Keratinocyte (primary cell): ENCODE data around the gene OLFML2B. TPM values are rescaled to one million over a fixed set of nuclear protein-coding genes. Genes with fewer than 3 reads are reported as not detected.

ENCODE experiments used
- DNase-seq: peaks from one replicate; pipeline ENCODE4 v3.0.0-alpha.2; 2011; ENCODE audit warnings: low read depth, missing footprints, low spot score
- FAIRE-seq: peaks from 2 replicates; lab custom pipeline; 2011; peaks lifted over from hg19 to GRCh38; lab: Jason Lieb, UNC
- H2AFZ ChIP-seq: 2 replicates; pipeline ENCODE4 v1.6.0; 2012; ENCODE audit warnings: low read length, control low read depth, inconsistent platforms; ENCODE audit not compliant: control insufficient read depth
- H3K27ac ChIP-seq: 2 replicates; pipeline ENCODE4 v1.5.1; 2011; ENCODE audit warnings: low read length; ENCODE audit not compliant: control insufficient read depth, insufficient read depth
- H3K27me3 ChIP-seq: 3 replicates; pipeline ENCODE4 v1.6.0; 2011; ENCODE audit warnings: low read length; ENCODE audit not compliant: control insufficient read depth, insufficient read depth; ENCODE audit errors: extremely low read depth
- H3K36me3 ChIP-seq, 2 experiments: 2 replicates in 1 of 2; 3 replicates in 1 of 2; pipeline ENCODE4 v1.5.1; 2011; ENCODE audit warnings: low read length in 2 of 2, mild to moderate bottlenecking in 1 of 2; ENCODE audit not compliant: control insufficient read depth in 2 of 2, insufficient read depth in 2 of 2; ENCODE audit errors: extremely low read depth in 1 of 2
- H3K4me1 ChIP-seq: 3 replicates; pipeline ENCODE4 v1.5.1; 2011; ENCODE audit warnings: low read length; ENCODE audit not compliant: control insufficient read depth, insufficient read depth; ENCODE audit errors: extremely low read depth
- H3K4me2 ChIP-seq: 3 replicates; pipeline ENCODE4 v1.6.0; 2011; ENCODE audit warnings: low read depth, low read length; ENCODE audit not compliant: control insufficient read depth, insufficient read depth; ENCODE audit errors: extremely low read depth
- H3K4me3 ChIP-seq, 3 experiments: fragments of 200-600 bp in 1 of 3; sonication (generic) in 1 of 3; 2 replicates in 2 of 3; 3 replicates in 1 of 3; pipeline ENCODE4 v1.5.1; 2011 to 2016; ENCODE audit warnings: low read length in 3 of 3, mild to moderate bottlenecking in 3 of 3, control low read depth in 2 of 3, inconsistent platforms in 1 of 3, low read depth in 1 of 3, mixed read lengths in 1 of 3, mixed run types in 1 of 3, moderate library complexity in 1 of 3; ENCODE audit not compliant: control insufficient read depth in 2 of 3, insufficient read depth in 2 of 3; ENCODE audit errors: extremely low read depth in 1 of 3
- H3K79me2 ChIP-seq: 2 replicates; pipeline ENCODE4 v1.6.0; 2012; ENCODE audit warnings: low read length; ENCODE audit not compliant: control insufficient read depth, insufficient read depth
- H3K9ac ChIP-seq: 3 replicates; pipeline ENCODE4 v1.6.0; 2011; ENCODE audit warnings: low read length; ENCODE audit not compliant: control insufficient read depth, insufficient read depth; ENCODE audit errors: extremely low read depth
- H3K9me1 ChIP-seq: 3 replicates; pipeline ENCODE4 v1.6.0; 2011; ENCODE audit warnings: low read length; ENCODE audit not compliant: control insufficient read depth, insufficient read depth; ENCODE audit errors: extremely low read depth
- H3K9me3 ChIP-seq: 2 replicates; pipeline ENCODE4 v1.5.1; 2012; ENCODE audit warnings: low read depth, low read length; ENCODE audit not compliant: control insufficient read depth
- H4K20me1 ChIP-seq: 3 replicates; pipeline ENCODE4 v1.6.0; 2011; ENCODE audit warnings: low read length; ENCODE audit not compliant: control insufficient read depth, insufficient read depth; ENCODE audit errors: extremely low read depth
- EZH2 ChIP-seq: IDR thresholded peaks from one replicate; pipeline ENCODE4 v1.6.1; 2012; ENCODE audit warnings: inconsistent platforms, mild to moderate bottlenecking, low read length, moderate library complexity
- dilution Hi-C: fragments of 300-500 bp; cut with MboI; formaldehyde crosslinking; loops from one replicate; pipeline ENCODE4 v1.7.0; 2020; ENCODE audit warnings: low sequenced_read_pairs; ENCODE audit not compliant: extremely low pct_ligation_motif_present
- polyA plus RNA-seq, 5 experiments: library from polyadenylated mRNA; depleted of rRNA in 3 of 5; stranded (reverse) in 3 of 5; stranded (forward) in 1 of 5; unstranded in 1 of 5; fragments of >200 nt; gene quantifications; 1 replicate in 1 of 5; 2 replicates in 3 of 5; 3 replicates in 1 of 5; pipeline versions ENCODE4 v1.2.1 to v1.2.3, GENCODE V29; 2011 to 2012; ENCODE audit warnings: missing spikeins in 2 of 5, low read depth in 1 of 5, low replicate concordance in 1 of 5
- TF ChIP-seq, protein P1 (sequence below), 3 experiments: IDR thresholded peaks in 1 of 3; conservative IDR thresholded peaks in 1 of 3; optimal IDR thresholded peaks in 1 of 3; 2 replicates in 2 of 3; 3 replicates in 1 of 3; pipeline versions ENCODE3 to v1.5.1; 2011; ENCODE audit warnings: low read length in 3 of 3, mild to moderate bottlenecking in 3 of 3, moderate library complexity in 2 of 3, control low read depth in 1 of 3, inconsistent platforms in 1 of 3; ENCODE audit not compliant: insufficient read depth in 2 of 3; ENCODE audit errors: extremely low read depth in 1 of 3

OLFML2B gene
- polyA plus RNA-seq, 1 donor (not counting 4 experiments of a cell fraction or from before 2014, with no cell fraction given), result not detected

DNA sequence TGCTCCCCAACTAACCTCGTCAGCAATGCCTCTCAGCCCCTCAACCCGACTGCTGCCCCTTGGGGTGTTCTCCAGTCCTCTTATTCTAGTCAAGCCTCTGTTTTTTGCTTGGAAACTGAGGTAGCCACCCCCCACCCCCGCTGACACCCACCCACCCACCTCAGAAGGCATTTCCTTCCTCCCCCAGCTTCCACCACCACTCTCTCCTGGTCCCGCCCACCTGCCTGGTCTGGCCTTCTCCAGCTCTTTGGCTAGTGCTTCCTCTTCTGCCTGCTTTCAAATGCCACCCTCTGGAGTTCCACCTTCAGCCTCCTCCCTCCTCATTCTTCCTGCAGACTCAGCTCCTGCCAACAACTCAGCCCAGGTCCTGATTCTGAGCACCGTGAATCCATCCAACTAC, 35.3 kb downstream of the OLFML2B start:
- Histone ChIP-seq H4K20me1 (no peaks in the 10 kb centered on the region), H3K79me2 (no peaks in the 10 kb centered on the region), H3K9me1 (no peaks in the 10 kb centered on the region), H3K4me1 (no peaks in the 10 kb centered on the region), H3K36me3 (no peaks in the 10 kb centered on the region), H3K27me3 (peaks cover 12% of the 10 kb centered on the region), H2AFZ (no peak overlapping the region), H3K9ac (no peak overlapping the region), H3K4me2 (no peak overlapping the region), H3K27ac (no peak overlapping the region), H3K4me3 (no peak overlapping the region), H3K9me3 (no peaks in the 10 kb centered on the region)
- dilution Hi-C loops, result no loop called here
- TF ChIP-seq EZH2, result no peak
- TF ChIP-seq, protein P1, sequence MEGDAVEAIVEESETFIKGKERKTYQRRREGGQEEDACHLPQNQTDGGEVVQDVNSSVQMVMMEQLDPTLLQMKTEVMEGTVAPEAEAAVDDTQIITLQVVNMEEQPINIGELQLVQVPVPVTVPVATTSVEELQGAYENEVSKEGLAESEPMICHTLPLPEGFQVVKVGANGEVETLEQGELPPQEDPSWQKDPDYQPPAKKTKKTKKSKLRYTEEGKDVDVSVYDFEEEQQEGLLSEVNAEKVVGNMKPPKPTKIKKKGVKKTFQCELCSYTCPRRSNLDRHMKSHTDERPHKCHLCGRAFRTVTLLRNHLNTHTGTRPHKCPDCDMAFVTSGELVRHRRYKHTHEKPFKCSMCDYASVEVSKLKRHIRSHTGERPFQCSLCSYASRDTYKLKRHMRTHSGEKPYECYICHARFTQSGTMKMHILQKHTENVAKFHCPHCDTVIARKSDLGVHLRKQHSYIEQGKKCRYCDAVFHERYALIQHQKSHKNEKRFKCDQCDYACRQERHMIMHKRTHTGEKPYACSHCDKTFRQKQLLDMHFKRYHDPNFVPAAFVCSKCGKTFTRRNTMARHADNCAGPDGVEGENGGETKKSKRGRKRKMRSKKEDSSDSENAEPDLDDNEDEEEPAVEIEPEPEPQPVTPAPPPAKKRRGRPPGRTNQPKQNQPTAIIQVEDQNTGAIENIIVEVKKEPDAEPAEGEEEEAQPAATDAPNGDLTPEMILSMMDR (optimal IDR thresholded peaks at IDR 0.05 in 1 of 3, IDR thresholded peaks at IDR 0.05 in 1 of 3, conservative IDR thresholded peaks at IDR 0.05 in 1 of 3; ENCODE audit: extremely low read depth in 1 of 3, insufficient read depth in 2 of 3, low read length in 3 of 3), result no peak
- DNase-seq (no peak), FAIRE-seq (no peak)

DNA sequence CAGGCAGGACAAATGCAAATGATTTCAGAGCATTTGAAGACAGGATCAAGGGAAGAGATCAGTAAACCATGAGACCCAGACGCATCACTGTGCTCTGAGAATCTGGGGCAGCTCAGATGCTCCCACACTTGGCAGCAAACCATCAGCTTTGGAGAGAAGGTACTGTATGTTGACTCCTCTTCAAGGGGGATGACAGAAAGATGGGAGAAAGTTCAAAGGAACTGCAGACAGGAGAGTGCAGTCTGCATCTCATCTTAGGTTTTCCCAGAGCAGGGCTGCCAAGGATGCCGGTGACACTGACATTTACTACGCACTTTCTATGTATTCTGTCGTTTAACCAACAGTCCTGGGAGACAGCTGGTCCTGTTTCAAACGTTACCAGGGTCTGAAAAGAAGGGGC, 35.8 kb downstream of the OLFML2B start:
- FAIRE-seq (no peak), DNase-seq (no peak)
- H3K4me1 ChIP-seq, result no peaks in the 10 kb centered on the region
- H3K27me3 ChIP-seq, result peaks cover 8% of the 10 kb centered on the region
- no peak overlapping the region for H3K9ac ChIP-seq
- no peak overlapping the region for H3K4me2 ChIP-seq
- no peaks in the 10 kb centered on the region for H3K9me1 ChIP-seq
- TF ChIP-seq EZH2, result no peak
- TF ChIP-seq, protein P1 (optimal IDR thresholded peaks at IDR 0.05 in 1 of 3, IDR thresholded peaks at IDR 0.05 in 1 of 3, conservative IDR thresholded peaks at IDR 0.05 in 1 of 3; ENCODE audit: extremely low read depth in 1 of 3, insufficient read depth in 2 of 3, low read length in 3 of 3), result no peak
- no peaks in the 10 kb centered on the region for H3K79me2 ChIP-seq
- dilution Hi-C loops, result no loop called here
- H3K36me3 ChIP-seq, result no peaks in the 10 kb centered on the region
- no peak overlapping the region for H3K27ac ChIP-seq
- no peak overlapping the region for H2AFZ ChIP-seq
- H3K9me3 ChIP-seq, result no peaks in the 10 kb centered on the region
- H4K20me1 ChIP-seq, result no peaks in the 10 kb centered on the region
- H3K4me3 ChIP-seq, result no peak overlapping the region
